GM18858 (cell line): ENCODE results near the gene MALRD1.
A peak's percentile ranks its signal among the peaks of the same experiment; 100 is the strongest.

Experiments
- ATAC-seq: cut with Tn5 transposase; IDR thresholded peaks from one replicate; pipeline ENCODE4 v1.9.1; 2021; ENCODE audit not compliant: unreplicated experiment

Gene MALRD1

DNA sequence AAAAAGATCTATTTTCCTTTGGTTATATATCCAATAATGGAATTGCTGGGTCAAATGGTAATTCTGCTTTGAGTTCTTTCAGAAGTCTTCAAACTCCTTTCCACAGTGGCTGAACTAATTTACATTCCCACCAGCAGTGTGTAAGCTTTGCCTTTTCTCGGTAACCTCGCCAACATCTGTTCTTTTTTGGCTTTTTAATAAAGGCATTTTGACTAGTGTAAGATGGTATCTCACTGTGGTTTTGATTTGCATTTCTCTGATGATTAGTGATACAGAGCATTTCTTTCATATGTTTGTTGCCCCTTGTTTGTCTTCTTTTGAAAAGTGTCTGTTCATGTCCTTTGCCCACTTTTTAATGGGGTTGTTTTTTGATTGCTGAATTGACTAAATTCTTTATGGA is 285.0 kb downstream of the MALRD1 start:
- ATAC-seq: no peak

DNA sequence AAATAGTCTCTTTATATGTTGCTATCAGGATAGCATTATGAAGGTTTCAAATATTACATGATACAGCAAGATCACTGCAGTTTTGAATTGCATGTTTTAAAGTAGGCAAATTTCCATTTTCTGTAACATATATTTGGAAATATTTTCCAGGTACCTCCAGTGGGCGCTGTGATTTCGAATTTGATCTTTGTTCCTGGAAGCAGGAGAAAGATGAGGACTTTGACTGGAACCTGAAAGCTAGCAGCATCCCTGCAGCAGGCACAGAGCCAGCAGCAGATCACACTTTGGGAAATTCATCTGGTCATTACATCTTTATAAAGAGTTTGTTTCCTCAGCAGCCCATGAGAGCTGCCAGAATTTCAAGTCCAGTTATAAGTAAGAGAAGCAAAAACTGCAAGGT is 299.0 kb downstream of the MALRD1 start:
- no peak for ATAC-seq

DNA sequence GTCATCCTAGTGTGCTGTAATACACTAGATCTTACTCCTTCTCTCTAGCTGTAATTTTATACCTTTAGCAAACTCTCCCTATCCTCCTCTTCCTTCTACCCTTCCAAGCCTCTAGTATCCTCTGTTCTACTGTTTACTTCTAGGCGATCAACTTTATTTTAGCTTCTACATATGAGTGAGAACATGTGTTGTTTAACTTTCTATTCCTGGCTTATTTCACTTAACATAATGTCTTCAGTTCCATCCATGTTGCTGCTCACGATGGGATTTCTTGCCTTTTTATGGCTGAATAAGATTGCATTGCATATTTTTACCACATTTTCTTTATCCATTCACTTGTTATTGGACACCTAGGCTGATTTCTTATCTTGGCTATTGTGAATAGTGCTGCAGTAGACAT is 318.6 kb downstream of the MALRD1 start:
- no peak for ATAC-seq

DNA sequence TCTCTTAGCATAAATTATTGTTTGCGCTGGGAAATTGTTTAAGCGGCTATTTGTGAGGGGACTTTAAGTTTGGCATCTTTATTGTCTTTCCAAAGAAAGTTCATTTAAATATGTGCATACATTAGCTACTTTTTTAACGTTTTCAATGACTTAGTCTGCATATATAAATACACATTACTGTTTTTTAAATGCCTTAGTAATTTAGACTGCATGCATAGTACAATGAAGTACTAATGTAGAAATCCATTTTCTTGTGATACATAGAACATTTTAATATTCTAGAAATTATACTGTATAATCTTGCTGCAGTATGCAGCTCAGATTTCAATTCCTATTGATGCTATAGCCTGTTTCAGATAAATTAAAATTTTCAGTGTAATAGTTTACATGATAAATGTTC is 325.4 kb downstream of the MALRD1 start:
- ATAC-seq: no peak

DNA sequence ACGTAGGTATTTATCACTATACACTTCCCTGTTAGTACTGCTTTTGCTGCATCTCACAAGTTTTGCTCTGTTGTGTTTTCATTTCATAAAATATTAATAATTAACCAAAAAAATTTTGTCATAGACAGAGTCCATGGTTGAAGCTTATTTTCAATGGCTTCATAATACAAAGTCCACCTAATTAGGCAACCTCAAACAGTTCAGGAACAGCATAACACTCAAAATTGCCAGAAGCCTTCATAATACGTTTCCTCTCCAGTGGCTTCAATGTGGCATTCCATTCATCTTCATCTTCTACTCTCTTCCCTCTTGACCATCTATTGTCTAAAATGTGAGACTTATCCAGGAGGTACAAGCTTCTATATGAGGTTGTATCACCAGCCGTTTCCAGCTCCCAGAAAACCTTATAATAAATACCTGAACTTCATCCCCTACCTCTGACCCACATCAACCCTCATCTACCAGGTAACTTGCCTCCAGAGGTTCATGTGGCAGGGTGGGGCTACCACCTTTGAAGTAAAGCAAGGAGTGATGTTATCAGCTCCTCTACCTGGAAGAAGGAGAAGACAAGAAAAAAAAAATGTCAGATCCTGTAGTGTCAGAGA is 337.3 kb downstream of the MALRD1 start:
- ATAC-seq: no peak

DNA sequence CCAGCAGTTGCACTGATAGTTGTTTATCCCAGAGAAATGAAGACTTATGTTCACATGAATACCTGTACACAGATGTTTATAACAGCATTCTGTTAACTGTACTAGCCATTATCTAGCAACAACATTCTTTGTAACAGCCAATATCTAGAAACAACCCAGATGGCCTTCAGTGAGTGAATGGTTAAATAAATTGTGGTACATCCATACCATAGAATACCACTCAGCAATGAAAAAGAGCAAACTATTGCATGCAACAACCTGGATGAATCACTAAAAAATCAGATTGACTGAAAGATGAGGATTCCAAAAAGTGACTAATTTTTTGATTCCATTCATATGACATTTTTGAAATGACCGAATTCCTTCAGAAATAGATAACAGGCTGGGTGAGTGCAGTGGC is 360.3 kb downstream of the MALRD1 start:
- ATAC-seq: no peak

DNA sequence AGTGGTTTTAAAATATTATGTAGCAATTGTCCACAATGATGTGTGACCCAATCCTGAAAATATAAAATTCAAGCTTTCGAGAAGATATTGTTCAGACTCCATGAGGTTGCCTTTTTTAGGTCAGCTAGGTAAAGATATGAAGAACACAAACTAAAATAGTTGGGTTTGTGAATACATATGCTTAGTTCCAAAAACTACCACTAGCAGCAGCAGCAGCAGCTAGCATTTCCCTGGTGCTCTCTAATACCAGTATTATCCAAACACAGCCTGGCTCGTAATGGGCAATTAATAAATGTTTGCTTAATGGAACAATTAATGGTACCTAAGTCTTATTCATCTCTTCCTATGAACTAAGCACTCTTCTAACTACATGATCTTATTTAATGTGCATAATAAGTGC is 362.5 kb downstream of the MALRD1 start:
- no peak for ATAC-seq

DNA sequence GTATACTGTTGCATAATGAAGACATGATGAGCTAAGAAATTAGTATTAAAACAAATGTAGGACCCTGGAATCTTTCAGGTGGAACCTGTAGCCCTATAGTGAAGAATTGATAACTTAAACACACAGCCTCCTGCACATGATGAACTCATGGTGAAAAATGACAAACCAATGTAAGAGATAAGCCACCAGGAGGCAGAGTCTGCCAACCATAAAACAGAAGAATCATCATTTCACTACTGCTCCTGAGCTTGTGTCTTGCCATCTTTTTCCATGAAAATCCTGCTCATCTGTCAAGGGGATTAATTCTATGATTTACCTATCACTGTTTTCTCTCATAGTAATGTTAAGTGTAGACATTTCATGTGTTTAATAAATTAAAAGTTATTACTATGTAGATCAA is 363.9 kb downstream of the MALRD1 start:
- ATAC-seq: no peak

DNA sequence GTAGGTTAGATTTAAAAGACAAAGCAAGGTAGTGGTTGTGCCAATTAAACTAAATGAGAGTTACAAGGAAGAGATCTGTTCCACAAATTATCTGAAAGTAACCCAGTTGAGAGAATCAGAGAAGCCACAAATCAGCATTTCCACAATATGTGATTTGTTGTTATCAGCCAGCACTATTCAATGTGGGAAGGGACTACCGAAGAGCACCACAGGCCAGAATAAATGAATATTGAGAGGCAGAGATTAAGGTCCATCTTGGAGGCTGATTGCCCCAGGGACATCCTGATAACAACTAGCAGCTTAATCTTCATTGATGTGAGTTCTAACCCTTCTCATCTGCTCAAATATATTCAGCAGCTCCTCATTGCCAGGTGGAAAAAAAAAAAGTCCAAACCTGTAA is 367.6 kb downstream of the MALRD1 start:
- no peak for ATAC-seq

DNA sequence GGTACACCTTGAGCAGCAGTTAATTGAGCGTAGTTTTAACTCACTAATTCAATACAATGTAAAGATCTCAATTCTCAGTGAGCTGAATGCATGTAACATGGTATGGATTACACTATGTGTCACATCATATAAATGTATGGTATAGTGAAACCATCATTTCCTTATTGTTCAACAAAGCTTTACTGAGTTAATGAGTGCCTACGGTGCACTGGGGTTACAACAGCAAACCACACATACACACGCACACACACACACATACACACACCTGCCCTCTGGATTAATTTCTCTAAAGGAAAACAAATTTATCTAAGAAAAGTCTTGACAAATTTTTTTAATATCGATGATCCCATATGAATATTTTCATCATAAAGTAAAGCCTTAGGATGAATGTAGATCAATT is 369.1 kb downstream of the MALRD1 start:
- no peak for ATAC-seq

DNA sequence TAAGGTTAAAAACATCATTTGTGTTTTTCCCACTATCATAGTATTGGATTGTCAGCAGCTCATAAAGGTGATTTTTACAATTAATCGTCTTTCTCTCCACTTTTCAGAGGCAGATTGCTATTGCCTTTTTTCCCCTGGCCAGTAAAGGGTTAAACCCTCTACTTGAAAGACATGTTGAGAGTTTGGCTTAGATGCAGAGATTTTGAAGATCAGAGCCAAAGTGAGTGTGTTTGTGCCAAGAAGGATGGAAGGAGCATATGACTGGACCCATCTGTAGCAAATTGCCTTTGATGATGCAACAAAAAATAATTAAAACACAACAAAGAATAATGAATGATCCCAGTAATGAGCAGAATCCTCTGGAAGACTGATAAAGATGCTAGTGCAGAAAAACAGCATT is 373.1 kb downstream of the MALRD1 start:
- ATAC-seq: no peak

DNA sequence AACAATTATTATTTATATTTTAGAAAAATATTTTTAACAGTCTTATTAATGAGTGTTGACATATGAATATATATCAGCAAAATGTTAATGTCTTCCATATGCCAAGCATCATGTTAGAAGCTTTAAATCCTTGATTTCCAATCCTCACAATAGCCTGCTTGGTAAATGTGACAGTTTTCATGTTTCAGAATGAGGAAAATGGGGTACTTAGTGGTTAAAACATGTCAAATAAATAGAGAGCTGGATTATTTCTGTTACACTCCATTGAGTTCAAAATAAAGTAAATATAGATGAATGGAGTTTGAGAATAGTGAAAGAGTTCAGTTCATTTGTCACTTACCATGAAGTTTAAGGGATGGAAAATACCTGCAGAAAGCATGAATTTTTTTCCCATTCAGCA is 377.4 kb downstream of the MALRD1 start:
- no peak for ATAC-seq

DNA sequence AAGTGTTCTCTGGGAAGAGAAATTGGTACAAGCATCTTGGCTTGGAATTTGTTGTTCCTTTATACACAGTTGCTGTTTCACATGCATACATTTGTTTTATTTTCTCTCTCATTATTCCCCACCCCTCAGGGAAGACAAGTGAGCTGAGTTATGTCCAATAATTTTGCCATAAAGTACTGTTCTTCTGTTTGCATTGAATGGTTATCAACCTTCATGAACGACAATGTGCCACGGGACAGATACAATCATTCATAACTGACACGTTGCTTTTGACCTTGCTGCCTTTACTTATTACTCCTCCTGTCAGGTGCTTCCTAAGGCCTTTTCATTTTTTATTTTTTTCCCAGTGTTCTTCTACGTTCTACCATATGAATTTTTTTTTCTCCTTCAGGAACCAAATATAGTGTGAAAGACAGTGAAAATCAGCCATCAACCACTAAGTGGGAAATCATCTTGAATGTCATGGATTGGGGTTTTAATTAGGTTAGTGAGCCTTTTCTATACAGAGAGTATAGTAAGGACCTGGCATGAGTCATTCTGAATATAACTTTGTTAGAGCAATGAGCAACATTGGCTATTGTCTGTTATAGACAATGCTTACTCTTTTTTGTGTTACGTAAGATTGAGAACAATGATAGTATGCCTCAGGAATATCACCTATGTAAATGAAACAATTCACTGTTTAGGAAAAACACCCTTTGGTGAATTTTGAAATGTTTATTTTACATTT is 383.2 kb downstream of the MALRD1 start:
- ATAC-seq: no peak

DNA sequence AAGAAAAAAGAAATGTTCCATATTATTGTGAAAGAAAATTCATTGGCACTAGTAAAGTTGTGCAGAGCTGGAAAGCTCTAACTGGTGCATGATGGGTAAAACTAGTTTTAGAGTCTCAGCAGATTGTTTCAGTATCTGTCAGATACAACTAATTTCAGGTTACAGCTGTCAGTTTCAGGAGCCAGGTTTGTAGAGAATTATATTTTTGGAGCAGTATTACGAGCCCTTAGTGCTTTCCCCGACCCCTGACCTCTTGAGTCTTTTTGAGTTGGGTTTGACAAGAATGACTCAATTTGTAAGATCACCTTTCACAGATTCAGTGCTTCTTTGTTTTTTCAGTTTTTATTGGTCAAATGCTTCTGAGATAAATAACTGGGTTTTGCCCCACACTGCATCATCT is 401.3 kb downstream of the MALRD1 start:
- ATAC-seq: peak; percentile 58

DNA sequence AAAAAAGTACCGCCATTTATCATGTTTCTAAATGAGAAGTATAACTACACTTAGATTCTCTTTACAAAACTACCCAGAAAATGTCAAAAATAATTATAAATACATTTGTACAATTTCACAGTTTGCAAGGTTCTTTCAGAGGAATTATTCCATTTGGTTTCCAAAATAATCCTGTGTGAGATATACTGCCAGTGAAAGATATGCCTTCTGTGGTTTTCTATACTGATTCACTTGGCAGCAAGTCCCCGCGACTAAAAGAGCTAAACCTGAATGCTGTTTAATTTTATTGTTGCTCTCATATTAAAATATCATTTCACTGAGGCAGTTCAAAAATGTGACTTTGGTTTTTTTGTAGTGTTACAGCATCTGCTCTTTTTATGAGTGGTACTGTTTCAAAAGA is 402.8 kb downstream of the MALRD1 start:
- ATAC-seq: no peak

DNA sequence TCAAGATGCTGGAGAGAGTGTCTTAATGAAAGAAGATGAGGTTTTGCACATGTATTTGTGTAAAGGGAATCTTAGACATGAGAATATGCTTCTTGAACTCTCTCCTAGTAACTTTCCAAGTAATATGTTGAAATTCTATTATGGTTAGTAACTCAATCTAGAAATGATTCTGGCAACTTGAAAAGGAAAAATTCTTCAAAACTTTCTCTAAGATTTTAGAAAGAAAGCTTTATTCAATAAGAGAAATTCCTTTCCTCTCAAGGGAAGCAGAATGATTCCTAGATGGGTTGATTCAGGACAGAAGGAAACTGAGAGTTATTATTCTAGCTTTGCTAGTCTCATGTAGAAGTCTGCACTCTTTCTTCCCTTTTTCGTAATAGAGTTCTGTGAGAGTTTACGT is 403.3 kb downstream of the MALRD1 start:
- ATAC-seq: no peak

DNA sequence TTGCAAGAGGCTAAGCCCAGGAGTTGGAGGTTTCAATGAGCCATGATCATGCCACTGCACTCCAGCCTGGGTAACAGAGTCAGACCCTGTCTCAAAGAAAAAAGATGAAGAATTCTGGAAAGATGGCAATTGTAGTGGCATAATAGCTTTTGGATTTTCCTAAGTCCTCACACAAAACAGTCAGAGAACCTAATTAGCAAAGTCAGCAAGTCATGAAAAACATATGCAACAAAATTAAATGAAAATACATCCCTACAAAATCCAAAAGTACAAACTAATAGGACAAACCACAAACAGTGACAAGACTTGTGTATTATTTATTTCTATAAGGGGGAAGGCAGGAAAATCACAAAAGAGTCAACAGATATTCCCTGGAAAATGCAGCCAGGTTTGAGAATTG is 405.4 kb downstream of the MALRD1 start:
- no peak for ATAC-seq

DNA sequence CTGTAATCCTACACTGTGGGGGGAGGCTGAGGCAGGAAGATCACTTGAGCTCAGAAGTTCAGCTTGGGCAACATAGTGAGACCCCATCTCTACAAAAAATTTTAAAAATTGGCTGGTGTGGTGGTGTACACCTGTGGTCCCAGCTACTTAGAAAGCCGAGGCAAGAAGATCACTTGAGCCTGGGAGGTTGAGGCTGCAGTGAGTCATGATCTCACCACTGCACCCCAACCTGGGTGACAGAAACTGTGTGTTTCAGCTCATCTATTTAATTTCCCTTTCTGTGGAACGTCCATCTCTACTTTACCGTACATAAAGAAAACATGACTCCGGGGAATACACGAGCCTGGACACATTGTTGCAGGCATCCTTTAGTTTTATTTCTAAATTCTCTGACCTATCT is 413.0 kb downstream of the MALRD1 start:
- ATAC-seq: no peak

DNA sequence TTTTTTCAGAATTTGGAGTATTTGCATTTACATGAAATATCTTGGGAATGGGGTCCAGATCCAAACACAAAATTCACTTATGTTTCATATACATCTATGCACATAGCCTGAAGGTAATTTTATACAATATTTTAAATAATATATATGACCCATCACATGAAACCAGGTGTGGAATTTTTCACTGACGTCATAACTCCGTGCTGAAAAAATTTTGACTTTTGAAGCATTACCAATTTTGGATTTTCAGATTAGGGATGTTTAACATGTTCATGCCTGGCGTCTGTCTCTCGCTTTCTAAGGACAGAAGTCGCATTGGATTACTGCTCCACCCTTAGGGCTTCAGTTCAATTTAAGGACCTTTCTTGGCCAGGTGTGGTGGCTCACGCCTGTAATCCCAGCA is 418.1 kb downstream of the MALRD1 start:
- ATAC-seq: no peak

DNA sequence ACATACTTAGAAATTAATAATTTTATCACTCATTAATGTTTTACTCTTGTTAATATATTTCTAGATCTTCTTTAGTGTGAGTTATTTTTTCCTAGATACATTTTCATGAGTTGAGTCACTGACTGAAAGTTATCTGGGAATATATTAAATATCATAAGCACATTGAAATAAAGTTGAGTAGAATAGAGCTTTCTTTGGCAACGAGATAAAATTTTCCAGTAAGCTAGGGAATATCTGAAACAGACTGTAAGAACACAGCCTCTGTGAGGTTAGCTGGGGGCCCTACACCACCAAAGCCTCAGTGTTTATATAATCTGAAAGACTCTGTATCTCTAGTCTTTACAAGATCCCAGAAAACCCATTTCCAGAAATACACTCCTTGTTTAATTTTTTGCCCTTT is 419.8 kb downstream of the MALRD1 start:
- no peak for ATAC-seq

DNA sequence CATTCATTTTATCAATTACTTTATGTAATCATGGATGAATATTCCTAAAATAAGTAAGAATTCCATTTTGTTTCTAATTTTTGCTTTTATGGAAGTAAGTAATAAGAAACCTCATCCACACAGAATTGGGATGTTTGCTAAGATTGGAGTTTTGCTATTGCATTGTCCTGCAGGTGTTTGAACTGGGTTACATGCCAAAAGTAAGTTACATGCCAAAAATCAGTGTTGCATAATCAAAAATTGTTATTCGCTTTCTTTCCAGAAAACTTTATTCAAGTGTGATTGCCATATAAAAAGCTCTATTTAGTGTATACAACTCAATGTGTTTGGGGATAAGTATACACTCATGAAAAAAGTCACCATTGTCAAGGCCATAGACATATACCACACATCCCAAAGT is 420.9 kb downstream of the MALRD1 start:
- no peak for ATAC-seq

DNA sequence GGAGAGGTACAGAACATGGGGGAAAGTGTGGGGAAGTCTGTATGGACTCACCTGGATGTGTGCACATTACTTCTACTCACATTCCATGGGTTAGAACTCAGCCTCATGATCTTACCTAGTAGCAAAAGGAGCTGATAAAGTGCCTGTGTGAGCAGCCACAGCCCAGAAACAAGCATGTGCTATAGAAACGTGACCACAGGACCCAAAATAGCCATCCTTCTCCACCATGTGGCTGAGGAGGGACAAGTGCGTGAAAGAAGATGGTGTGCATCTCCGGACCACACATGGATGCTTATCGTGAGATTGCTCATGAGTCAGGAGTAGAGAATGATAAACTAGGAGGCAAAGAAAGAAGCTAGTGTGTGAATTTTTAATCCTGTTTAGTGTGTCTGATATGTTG is 431.3 kb downstream of the MALRD1 start:
- no peak for ATAC-seq

DNA sequence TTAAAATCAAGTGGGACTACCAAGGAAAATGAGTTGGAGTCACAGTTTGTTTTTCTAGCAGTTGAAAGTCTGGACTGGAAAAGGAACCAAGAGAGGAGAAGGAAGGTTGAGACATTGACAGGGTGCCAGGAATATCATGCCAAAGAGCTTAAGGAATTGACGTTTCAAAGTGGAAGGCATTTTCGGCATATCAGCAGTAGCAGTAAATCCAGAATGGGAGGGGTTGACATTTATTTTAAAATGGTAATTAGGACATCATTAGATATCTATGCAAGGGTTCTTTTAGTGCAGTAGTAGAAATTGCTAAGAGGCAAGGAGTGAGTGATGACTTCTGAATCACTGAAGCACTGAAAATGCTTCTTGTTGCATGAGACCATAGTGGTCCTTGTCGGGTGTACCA is 431.8 kb downstream of the MALRD1 start:
- no peak for ATAC-seq
